ENCODE data around the gene PTP4A2. TPM values are rescaled to one million over a fixed set of nuclear protein-coding genes. Genes with fewer than 3 reads are reported as not detected.

PTP4A2 gene
- total RNA-seq, 1 experiment from 2014 or later: 169 TPM

- intact Hi-C loops (cut with micrococcal nuclease; ENCODE audit: unreplicated experiment): no loop called here
- H3K36me3 Mint-ChIP-seq (ENCODE audit: insufficient read depth, unreplicated experiment): no peaks in the 10 kb centered on the region
- no peaks in the 10 kb centered on the region for H3K9me3 Mint-ChIP-seq (ENCODE audit: unreplicated experiment)
- H3K9me3 ChIP-seq: no peaks in the 10 kb centered on the region
- no peak overlapping the region for H3K4me3 ChIP-seq (ENCODE audit: low read depth, low read length)
- DNase-seq: no peak
- no peaks in the 10 kb centered on the region for H3K4me1 Mint-ChIP-seq (ENCODE audit: low read depth, unreplicated experiment)
- H3K27me3 Mint-ChIP-seq (ENCODE audit: insufficient read depth, unreplicated experiment): no peaks in the 10 kb centered on the region
- no peak overlapping the region for H3K4me3 Mint-ChIP-seq (ENCODE audit: unreplicated experiment)
- POLR2A ChIA-PET: no interaction called here
- TF ChIP-seq CTCF (IDR thresholded peaks at IDR 0.05; ENCODE audit: insufficient read depth in 1 of 2, low read depth in 1 of 2, low read length in 1 of 2, severe bottlenecking in 1 of 2, unreplicated experiment in 1 of 2): no peak
- no TSS peak for BruUV-seq (replicated peaks)
- CTCF ChIA-PET: no interaction called here
- H3K27me3 ChIP-seq (replicated peaks; ENCODE audit: control insufficient read depth, insufficient read depth, low read length): no peaks in the 10 kb centered on the region
- no peaks in the 10 kb centered on the region for H3K36me3 ChIP-seq (ENCODE audit: control insufficient read depth, insufficient read depth, low read length)
- H3K27ac Mint-ChIP-seq (ENCODE audit: unreplicated experiment): no peak overlapping the region
- H3K4me1 ChIP-seq: no peaks in the 10 kb centered on the region
These were observed 71.6 kb downstream of the PTP4A2 start for GRCh38 chr1:31866450-31867032.

GRCh38 chr1:31865728-31866449 lies 72.3 kb downstream of the PTP4A2 start:
- no peaks in the 10 kb centered on the region for H3K36me3 Mint-ChIP-seq (ENCODE audit: insufficient read depth, unreplicated experiment)
- no peak overlapping the region for H3K4me3 ChIP-seq (ENCODE audit: low read depth, low read length)
- no peak for TF ChIP-seq CTCF (IDR thresholded peaks at IDR 0.05; ENCODE audit: insufficient read depth in 1 of 2, low read depth in 1 of 2, low read length in 1 of 2, severe bottlenecking in 1 of 2, unreplicated experiment in 1 of 2)
- intact Hi-C loops (cut with micrococcal nuclease; ENCODE audit: unreplicated experiment): no loop called here
- CTCF ChIA-PET: no interaction called here
- POLR2A ChIA-PET: no interaction called here
- H3K4me3 Mint-ChIP-seq (ENCODE audit: unreplicated experiment): no peak overlapping the region
- H3K27me3 Mint-ChIP-seq (ENCODE audit: insufficient read depth, unreplicated experiment): no peaks in the 10 kb centered on the region
- BruUV-seq (replicated peaks): no TSS peak
- no peaks in the 10 kb centered on the region for H3K4me1 Mint-ChIP-seq (ENCODE audit: low read depth, unreplicated experiment)
- no peaks in the 10 kb centered on the region for H3K4me1 ChIP-seq
- H3K9me3 Mint-ChIP-seq (ENCODE audit: unreplicated experiment): no peaks in the 10 kb centered on the region
- DNase-seq: no peak
- H3K27me3 ChIP-seq (replicated peaks; ENCODE audit: control insufficient read depth, insufficient read depth, low read length): no peaks in the 10 kb centered on the region
- H3K27ac Mint-ChIP-seq (ENCODE audit: unreplicated experiment): no peak overlapping the region
- H3K9me3 ChIP-seq: no peaks in the 10 kb centered on the region
- no peaks in the 10 kb centered on the region for H3K36me3 ChIP-seq (ENCODE audit: control insufficient read depth, insufficient read depth, low read length)

GRCh38 chr1:31862071-31862470 lies 76.1 kb downstream of the PTP4A2 start:
- H3K4me1 Mint-ChIP-seq (ENCODE audit: low read depth, unreplicated experiment): no peaks in the 10 kb centered on the region
- no peak overlapping the region for H3K27ac Mint-ChIP-seq (ENCODE audit: unreplicated experiment)

More at GRCh38 chr1:31862071-31862470, 76.1 kb downstream of the PTP4A2 start:
- peaks cover 11% of the 10 kb centered on the region for H3K9me3 Mint-ChIP-seq (ENCODE audit: unreplicated experiment)
- no peak overlapping the region for H3K4me3 Mint-ChIP-seq (ENCODE audit: unreplicated experiment)
- no peaks in the 10 kb centered on the region for H3K36me3 Mint-ChIP-seq (ENCODE audit: insufficient read depth, unreplicated experiment)
- ChIA-PET CTCF (no interaction called here), POLR2A (no interaction called here)
- DNase-seq: no peak
- no peaks in the 10 kb centered on the region for H3K27me3 ChIP-seq (replicated peaks; ENCODE audit: control insufficient read depth, insufficient read depth, low read length)
- H3K27me3 Mint-ChIP-seq (ENCODE audit: insufficient read depth, unreplicated experiment): no peaks in the 10 kb centered on the region
- H3K9me3 ChIP-seq: no peaks in the 10 kb centered on the region
- intact Hi-C loops (cut with micrococcal nuclease; ENCODE audit: unreplicated experiment): no loop called here
- H3K4me3 ChIP-seq (ENCODE audit: low read depth, low read length): no peak overlapping the region
- TF ChIP-seq CTCF (IDR thresholded peaks at IDR 0.05; ENCODE audit: insufficient read depth in 1 of 2, low read depth in 1 of 2, low read length in 1 of 2, severe bottlenecking in 1 of 2, unreplicated experiment in 1 of 2): no peak
- BruUV-seq (replicated peaks): no TSS peak
- H3K36me3 ChIP-seq (ENCODE audit: control insufficient read depth, insufficient read depth, low read length): no peaks in the 10 kb centered on the region
- no peaks in the 10 kb centered on the region for H3K4me1 ChIP-seq

Measured in Caco-2 (cell line).